Heart left ventricle (tissue), 13 donors: ENCODE results near the gene H6PD.

Experiments
- CTCF ChIP-seq, 12 donors: fragments of 200-600 bp; sonication (generic) in 4 of 12; IDR thresholded peaks; one replicate each; pipeline versions ENCODE4 v1.5.0 to v1.8.0; 2018 to 2022; ENCODE audit warnings: antibody characterized with exemption in 12 of 12, mild to moderate bottlenecking in 5 of 12
- POLR2A ChIP-seq, 2 donors: fragments of 450-650 bp; IDR thresholded peaks; one replicate each; pipeline ENCODE4 v1.6.1; 2017; ENCODE audit warnings: antibody characterized with exemption in 2 of 2, mild to moderate bottlenecking in 2 of 2, moderate library complexity in 2 of 2
- donor health status: ischemic (EF 13 %, LVEDD 7.1; RV severe dilation, severe dysfunction).
- donor health status: DM: no; HTN: yes; CAD: no.
- donor health status: DM: no; HTN: no; CAD: no.
- donor health status: ischemic (EF 25% LVEDD 6.9; RV normal size, moderate dysfunction).
- donor health status: ischemic (EF 25% LVEDD 5.7; RV mildly dilated, moderate dysfunction).
- donor health status: ischemic (EF 35%, LVEDD 5.7; RV mildly dilated, moderate dysfunction).
- donor health status: nonischemic (EF 11% LVEDD 7.7; RV severe dilation, severe dysfunction).
- donor health status: DM: yes; HTN: yes; CAD: no.
- donor health status: PGD.
- donor health status: ischemic (EF 29% LVEDD 5.4; RV normal size, mild dysfunction).
- donor health status: nonischemic (EF 23%, LVEDD 6.1; RV moderate dilation, normal function).

DNA sequence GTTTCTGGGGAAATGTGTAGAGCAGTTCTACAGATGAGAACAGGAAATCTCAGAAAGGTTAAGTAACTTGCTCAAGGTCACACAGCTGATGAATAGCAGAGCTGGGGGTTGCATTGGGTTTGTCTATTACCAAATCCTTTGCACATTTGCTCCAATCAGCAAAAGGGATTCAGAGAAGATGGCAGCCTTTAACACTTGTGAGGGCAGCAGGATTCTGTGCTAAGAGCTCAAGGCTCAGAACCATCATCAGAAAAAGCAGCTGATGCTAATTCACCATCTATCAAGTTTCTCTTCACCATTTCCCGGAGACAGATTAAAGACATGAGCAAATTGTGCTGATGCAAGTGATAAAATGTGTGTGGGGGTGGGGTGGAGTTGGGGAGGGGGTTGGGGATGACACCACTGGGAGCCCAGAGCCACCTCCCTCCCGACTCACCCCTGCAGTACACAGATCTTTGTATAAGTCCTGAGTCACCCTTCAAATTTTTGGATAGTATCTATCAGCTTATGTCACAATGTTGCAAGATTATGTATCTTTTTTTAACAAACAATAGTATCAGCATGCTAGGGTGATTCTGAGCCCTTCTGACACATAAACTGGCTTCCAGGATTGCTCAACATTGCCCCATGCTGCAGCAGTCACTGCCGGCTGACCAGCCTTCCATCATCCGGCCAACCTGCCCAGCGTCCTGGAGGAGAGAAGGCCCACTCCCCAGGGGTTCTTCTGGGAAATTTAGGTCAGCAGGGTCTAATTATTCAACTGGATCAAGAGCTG, 55.3 kb downstream of the H6PD start:
- no peak for TF ChIP-seq CTCF (IDR thresholded peaks at IDR 0.05)
- TF ChIP-seq POLR2A (IDR thresholded peaks at IDR 0.05) = no peak
